A673 (cell line): ENCODE data around the gene GAPDH. TPM values are rescaled to one million over a fixed set of nuclear protein-coding genes. Genes with fewer than 3 reads are reported as not detected.
A peak's percentile ranks its signal among the peaks of the same experiment; 100 is the strongest.

Source experiments
- BruUV-seq: library from RNA; stranded (reverse); fragments of 400-500 nt; replicated peaks from 2 replicates; lab custom pipeline; 2021; lab: Mats Ljungman, UMichigan
- CTCF ChIA-PET: fragments of 300-600 bp; sonication (Branson Sonifier 250); formaldehyde crosslinking; loops from one replicate; lab custom pipeline; 2022; ENCODE audit warnings: antibody characterized with exemption; lab: Charles Lee
- POLR2A ChIA-PET: fragments of 300-600 bp; sonication (Branson Sonifier 250); formaldehyde crosslinking; loops from one replicate; lab custom pipeline; 2022; ENCODE audit warnings: antibody characterized with exemption; ENCODE audit not compliant: low non-redundant PET; lab: Charles Lee
- DNase-seq: peaks from one replicate; pipeline ENCODE4 v3.0.0-alpha.2; 2015; ENCODE audit warnings: low spot score
- H3K27ac ChIP-seq: fragments of 200-600 bp; sonication (generic); 2 replicates; pipeline ENCODE4 v1.5.1; 2016; ENCODE audit warnings: mixed run types, low read depth, mild to moderate bottlenecking, mixed read lengths, antibody characterized with exemption, low read length; ENCODE audit not compliant: poor library complexity, severe bottlenecking
- H3K27me3 ChIP-seq: fragments of 200-600 bp; sonication (generic); replicated peaks from 2 replicates; pipeline ENCODE4 v1.6.1; 2017; ENCODE audit warnings: mixed run types, low read depth, mild to moderate bottlenecking, mixed read lengths, antibody characterized with exemption, low read length; ENCODE audit not compliant: insufficient read depth, poor library complexity
- H3K36me3 ChIP-seq: fragments of 200-600 bp; sonication (generic); 2 replicates; pipeline ENCODE4 v1.6.1; 2016; ENCODE audit warnings: mixed run types, mild to moderate bottlenecking, mixed read lengths, antibody characterized with exemption, low read length; ENCODE audit not compliant: insufficient read depth, poor library complexity, severe bottlenecking
- H3K4me1 ChIP-seq: fragments of 200-600 bp; sonication (generic); 2 replicates; pipeline ENCODE4 v1.6.1; 2017; ENCODE audit warnings: mixed run types, mild to moderate bottlenecking, mixed read lengths, antibody characterized with exemption, low read length; ENCODE audit not compliant: insufficient read depth, poor library complexity, severe bottlenecking
- H3K4me3 ChIP-seq: fragments of 200-600 bp; sonication (generic); 2 replicates; pipeline ENCODE4 v1.5.1; 2016; ENCODE audit warnings: low read depth, mixed run types, mild to moderate bottlenecking, mixed read lengths, low read length; ENCODE audit not compliant: poor library complexity, severe bottlenecking
- H3K9me3 ChIP-seq: fragments of 200-600 bp; sonication (generic); 2 replicates; pipeline ENCODE4 v1.6.1; 2016; ENCODE audit warnings: mixed run types, low read depth, mild to moderate bottlenecking, mixed read lengths, antibody characterized with exemption, low read length; ENCODE audit not compliant: poor library complexity, severe bottlenecking
- CTCF ChIP-seq: fragments of 300-800, 200-600 bp; sonication (generic); conservative IDR thresholded peaks from 2 replicates; pipeline ENCODE4 v1.5.1; 2017; ENCODE audit warnings: low read depth, mild to moderate bottlenecking, antibody characterized with exemption, low read length, moderate library complexity, mixed read lengths
- EZH2 ChIP-seq: fragments of 200-600 bp; sonication (generic); IDR thresholded peaks from 2 replicates; pipeline ENCODE4 v1.6.1; 2017; ENCODE audit warnings: borderline replicate concordance, low read depth, mild to moderate bottlenecking, mixed read lengths, antibody characterized with exemption, low read length; ENCODE audit not compliant: poor library complexity, severe bottlenecking
- intact Hi-C: fragments of 100-400 bp; cut with micrococcal nuclease; formaldehyde crosslinking; loops from one replicate; pipeline ENCODE4 v1.10.0; 2022; ENCODE audit not compliant: unreplicated experiment
- total RNA-seq: library from RNA; stranded (reverse); gene quantifications from 2 replicates; pipeline ENCODE4 v1.2.3, GENCODE V29; 2021

Gene GAPDH
- total RNA-seq, 1 experiment from 2014 or later: 5,657 TPM

- ChIA-PET CTCF (no interaction called here), POLR2A (no interaction called here)
- Histone ChIP-seq H3K4me1 (peaks cover 16% of the 10 kb centered on the region), H3K27ac (no peak overlapping the region), H3K4me3 (no peak overlapping the region), H3K9me3 (no peaks in the 10 kb centered on the region), H3K36me3 (peaks cover 17% of the 10 kb centered on the region), H3K27me3 (no peaks in the 10 kb centered on the region)
- intact Hi-C loops: no loop called here
- BruUV-seq: no TSS peak
- no peak for TF ChIP-seq EZH2
- TF ChIP-seq CTCF: no peak
- no peak for DNase-seq
Measured at GRCh38 chr12:6547987-6548386, 13.7 kb downstream of the GAPDH start.

DNA sequence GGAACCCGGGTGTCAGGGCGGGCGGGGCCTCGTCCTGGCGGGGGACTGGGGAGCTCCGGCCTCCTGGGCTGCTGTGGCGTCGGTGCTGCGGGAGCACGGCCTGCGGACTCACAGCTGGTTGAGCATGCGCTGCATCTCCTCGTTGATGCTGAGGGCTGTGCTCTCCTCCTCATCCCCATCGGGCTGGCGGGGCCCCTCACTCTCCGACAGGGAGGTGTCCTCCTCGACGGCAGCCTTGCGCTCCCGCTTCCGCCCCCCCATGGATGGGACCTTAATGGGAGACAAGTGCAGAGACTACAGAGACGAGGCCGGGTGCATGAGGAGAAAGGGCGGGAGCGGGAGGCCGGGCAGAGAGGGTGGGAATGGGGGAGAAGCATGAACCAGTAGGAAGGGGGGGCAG is 14.2 kb downstream of the GAPDH start:
- peak overlapping the region; percentile 16 for H3K27ac ChIP-seq
- POLR2A ChIA-PET: no interaction called here
- intact Hi-C loops: no loop called here

DNA sequence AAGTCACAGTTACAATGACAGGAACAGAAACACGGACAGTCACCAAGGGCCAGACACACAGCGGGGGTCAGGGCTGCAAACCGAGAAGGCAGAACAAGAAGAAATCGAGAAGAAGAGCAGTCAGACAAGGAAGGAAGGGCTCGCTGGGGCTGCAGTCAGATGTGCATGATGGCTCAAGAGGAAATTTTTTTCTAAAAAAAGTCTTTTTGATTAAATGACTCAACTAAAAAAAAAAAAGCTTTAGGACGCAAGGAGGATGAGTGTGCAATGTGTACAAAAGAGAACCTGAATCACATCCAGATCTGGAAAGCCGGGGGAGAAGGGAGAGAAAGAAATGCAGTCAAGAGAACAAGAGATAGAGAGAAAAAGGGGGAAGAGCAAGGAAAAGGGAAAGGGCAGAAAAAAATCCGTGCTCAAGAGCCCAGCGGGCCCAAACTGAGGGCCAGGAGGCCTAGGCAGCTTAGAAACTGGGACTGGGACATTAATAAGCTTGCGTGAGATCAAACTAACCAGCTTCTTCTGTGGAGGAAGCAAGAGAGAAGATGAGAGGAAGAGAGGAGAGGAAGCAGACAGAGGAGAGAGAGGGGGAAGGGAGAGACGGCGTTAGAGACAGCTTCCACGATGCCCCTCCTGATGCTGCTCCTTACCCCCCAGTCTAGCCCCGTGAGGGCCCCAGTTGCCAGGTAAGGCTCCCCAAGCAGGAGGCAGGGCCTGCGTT is 14.8 kb downstream of the GAPDH start:
- no peak for DNase-seq
- Histone ChIP-seq H3K9me3 (no peaks in the 10 kb centered on the region), H3K4me3 (no peak overlapping the region), H3K4me1 (peaks cover 28% of the 10 kb centered on the region), H3K36me3 (peaks cover 17% of the 10 kb centered on the region), H3K27me3 (no peaks in the 10 kb centered on the region), H3K27ac (peak overlapping the region; percentile 16)
- POLR2A ChIA-PET: no interaction called here
- CTCF ChIA-PET: interaction anchor here (1.2 kb wide), 1 partner anchor 9 kb away, joined by 4 read pairs; no protein-coding TSS in a partner anchor
- no TSS peak for BruUV-seq
- TF ChIP-seq EZH2: no peak
- intact Hi-C loops: no loop called here

More for the DNA sequence above, 14.2 kb downstream of the GAPDH start:
- no TSS peak for BruUV-seq
- Histone ChIP-seq H3K36me3 (peaks cover 17% of the 10 kb centered on the region), H3K4me1 (peaks cover 22% of the 10 kb centered on the region), H3K4me3 (no peak overlapping the region), H3K9me3 (no peaks in the 10 kb centered on the region), H3K27me3 (no peaks in the 10 kb centered on the region)
- DNase-seq: no peak
- TF ChIP-seq CTCF: no peak
- CTCF ChIA-PET: no interaction called here

- BruUV-seq: no TSS peak
- Histone ChIP-seq H3K4me1 (peaks cover 34% of the 10 kb centered on the region), H3K9me3 (no peaks in the 10 kb centered on the region), H3K36me3 (peaks cover 14% of the 10 kb centered on the region), H3K27ac (no peak overlapping the region), H3K27me3 (no peaks in the 10 kb centered on the region), H3K4me3 (no peak overlapping the region)
- no peak for DNase-seq
- ChIA-PET POLR2A (no interaction called here), CTCF (interaction anchor here (1.2 kb wide), 1 partner anchor 9 kb away, joined by 4 read pairs; no protein-coding TSS in a partner anchor)
- no peak for TF ChIP-seq EZH2
- TF ChIP-seq CTCF: no peak
- intact Hi-C loops: loop anchor here (5.0 kb wide), 1 partner anchor 148 kb away; no protein-coding TSS in a partner anchor
Measured at GRCh38 chr12:6549684-6550151, 15.4 kb downstream of the GAPDH start.
